HG03520 (cell line): ENCODE results near the gene GRID2.
A peak's percentile ranks its signal among the peaks of the same experiment; 100 is the strongest.

Source experiments
- ATAC-seq: cut with Tn5 transposase; IDR thresholded peaks from one replicate; pipeline ENCODE4 v1.9.1; 2021; ENCODE audit warnings: mild to moderate bottlenecking, moderate library complexity; ENCODE audit not compliant: unreplicated experiment

GRID2 gene

DNA sequence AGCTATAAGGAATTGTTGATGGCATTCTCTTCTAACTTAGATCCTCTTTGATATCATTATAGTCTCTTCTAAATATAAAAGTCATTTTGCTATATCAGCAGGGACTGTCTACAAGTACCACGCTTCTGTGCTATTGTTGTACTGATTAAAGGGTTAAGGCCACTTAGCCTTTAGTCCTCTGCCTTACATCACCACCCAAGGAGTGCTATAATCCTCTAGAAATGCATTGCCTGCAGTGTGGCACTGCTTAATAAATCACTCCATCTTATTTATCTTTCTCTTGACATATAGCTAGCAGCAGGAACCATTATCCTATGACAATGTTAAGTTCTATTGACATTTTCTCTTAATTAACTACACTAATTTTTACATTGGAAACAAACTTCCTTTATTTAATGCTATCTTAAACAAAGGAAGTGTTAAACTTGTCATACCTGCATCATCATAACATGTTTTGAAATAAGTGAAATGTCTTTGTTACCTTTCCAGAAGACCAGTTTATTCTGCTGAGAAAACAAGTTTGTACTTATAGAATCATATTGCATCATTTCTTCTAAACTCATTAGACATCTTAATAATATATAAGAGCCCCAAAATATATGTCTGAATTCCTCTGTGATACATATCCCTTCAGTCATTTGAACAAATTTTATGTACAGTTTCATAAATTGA lies 1163.9 kb downstream of the GRID2 start:
- ATAC-seq: no peak

DNA sequence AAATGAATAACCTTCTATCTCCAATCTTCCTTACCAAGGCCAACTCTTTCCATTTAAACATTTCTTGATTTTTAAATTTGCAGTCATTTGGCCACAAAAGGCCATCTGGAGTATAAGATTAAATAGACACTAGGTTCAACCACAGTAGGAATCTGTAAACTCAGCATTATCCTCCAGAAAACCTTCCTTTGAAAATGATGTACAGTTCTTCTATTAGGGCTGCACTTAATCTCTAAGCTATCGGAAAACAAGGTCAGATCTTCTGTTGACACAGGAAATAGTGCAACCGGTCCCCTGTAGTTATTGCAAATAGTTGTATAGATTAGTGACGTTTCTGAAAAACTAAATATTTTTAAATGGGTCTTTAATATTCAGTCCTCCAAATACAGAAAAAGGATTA lies 1165.8 kb downstream of the GRID2 start:
- no peak for ATAC-seq

DNA sequence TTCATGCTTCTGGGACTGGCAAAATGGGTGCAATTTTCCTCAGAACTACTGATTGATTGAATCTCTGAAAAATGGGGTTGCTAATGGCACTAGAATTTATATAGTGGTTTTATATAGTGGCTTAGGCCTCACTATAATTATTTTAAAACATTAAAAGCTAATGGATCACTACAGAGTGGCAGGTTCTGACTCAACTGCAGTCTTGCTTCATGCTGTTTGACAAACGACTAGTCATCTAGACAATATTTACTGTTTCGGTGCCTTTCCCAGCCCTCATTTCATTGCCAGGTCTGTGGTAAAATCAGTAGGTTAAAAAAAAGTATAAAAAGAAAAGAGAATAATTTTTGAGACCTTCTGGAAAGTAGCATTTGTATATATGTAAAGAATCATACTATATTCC lies 1172.0 kb downstream of the GRID2 start:
- no peak for ATAC-seq

DNA sequence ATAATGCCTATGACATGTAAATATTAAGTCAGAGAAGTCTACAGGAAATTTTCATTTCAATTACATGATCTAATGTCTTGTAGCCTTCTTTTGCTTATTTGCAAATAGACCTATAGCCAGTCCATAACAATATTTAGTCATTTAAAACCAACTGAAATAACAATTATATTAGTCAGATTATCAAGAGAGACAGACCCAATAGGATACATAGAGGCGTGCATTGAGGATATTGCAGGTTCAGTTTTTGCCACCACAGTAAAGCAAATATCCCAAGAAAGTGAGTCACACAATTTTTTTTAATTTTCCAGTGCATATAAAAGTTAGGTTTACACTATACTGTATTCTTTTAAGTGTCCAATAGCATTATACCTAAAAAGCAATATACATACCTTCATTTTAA lies 1175.0 kb downstream of the GRID2 start:
- ATAC-seq: no peak

DNA sequence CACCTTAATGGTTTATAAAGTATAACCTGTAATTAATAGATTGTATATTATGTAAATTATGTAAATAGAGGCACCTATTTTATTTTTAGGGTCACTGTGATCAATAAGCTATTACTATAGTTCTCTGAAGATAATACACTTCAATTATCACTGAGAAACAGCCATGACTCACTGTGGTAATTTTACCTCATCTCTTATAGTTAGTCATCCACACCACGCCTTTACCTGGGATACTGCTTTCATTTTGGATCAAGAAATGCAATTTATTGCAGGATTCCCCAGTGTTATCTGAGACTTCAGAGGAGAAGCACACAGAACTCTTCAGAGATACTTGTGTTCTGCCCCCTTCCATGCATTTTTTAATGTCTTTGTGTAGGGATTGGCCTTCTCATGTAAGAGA lies 1176.7 kb downstream of the GRID2 start:
- ATAC-seq: no peak

DNA sequence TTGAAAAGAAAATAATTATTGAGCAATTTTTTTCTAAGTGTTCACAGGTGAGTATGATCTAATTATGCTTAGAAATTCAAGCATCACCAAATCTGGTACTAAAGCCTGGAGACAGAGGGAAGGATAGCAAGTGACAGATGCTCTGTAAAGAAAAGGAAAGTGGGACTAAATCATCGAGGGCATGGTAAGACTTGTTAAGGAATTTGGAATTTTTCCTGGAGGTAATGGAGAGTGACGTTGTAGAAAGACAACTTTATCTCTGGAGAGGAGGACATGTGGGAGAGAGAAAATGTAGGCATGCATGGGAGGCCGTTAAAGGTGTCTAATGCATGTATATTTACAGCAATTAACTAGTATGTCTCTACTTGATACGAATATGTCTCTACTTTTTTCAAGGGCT lies 1191.6 kb downstream of the GRID2 start:
- no peak for ATAC-seq

DNA sequence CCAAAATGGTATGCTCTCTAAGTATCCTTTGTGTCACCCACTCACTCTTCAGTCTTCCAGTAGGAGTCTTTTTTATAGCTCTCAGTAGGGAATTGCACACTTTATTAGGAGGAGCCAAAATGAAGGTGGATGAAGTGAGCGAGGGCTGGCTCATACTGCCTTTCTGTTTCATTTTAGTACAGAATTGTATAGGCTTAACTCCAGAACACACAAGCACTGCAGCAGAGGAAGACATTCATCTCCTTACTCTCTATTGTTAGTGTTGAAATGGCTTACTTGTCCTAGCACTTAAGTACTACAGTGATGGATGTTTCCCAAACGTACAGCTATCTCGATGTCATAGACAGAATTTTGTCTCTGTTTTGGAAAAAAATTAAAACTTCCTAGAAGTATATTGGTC lies 1197.5 kb downstream of the GRID2 start:
- ATAC-seq: no peak

DNA sequence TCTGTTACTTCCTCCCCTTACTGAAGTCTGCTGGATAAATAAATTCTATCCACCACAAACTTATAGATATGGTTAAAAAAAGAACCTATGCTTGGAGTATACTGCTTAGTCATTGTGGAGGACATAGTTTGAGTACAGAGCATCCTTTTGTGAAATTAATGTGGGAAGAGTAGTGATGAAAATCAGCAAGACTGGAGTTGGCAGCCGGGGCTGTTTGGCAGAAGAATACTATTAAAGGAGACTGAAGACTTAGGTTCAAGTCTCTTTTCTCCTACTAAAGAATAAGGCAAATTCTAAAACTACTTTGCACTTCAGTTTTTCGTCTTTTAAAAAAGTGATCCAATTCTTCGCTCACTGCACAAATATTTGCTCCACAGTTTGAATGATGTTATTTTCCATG lies 1198.2 kb downstream of the GRID2 start:
- no peak for ATAC-seq

DNA sequence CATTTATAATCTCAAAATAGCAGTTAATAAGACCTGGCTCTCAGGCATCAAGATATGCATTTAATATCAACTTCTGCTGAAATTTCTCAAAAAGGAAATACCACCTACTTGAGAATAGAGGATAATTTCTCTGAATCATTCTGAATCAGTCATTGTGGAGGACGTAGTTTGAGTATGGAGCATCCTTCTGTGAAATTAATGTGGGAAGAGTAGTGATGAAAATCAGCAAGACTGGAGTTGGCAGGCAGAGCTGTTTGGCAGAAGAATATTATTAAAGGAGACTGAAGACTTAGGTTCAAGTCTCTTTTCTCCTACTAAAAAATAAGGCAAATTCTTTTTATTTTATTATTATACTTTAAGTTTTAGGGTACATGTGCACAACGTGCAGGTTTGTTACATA lies 1199.2 kb downstream of the GRID2 start:
- ATAC-seq: no peak

DNA sequence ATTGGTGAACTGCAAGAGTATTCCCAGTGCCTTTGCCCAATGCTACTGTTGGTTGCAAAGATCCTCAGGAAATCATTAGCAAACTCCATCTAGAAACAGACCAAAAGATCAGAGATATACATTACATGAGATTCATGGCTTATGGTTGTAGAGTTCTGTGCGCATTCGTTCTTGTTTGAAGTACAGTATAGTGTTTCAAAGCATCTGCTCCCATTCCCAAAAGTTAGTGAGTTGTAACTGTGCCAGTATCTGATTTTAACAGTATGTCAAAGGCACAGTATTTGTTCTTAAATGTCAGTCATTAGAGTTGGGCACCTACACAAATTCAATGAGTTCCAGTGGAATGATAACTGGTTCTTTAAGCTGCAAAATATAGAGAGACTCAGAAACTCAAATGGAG lies 1210.1 kb downstream of the GRID2 start:
- ATAC-seq: no peak

DNA sequence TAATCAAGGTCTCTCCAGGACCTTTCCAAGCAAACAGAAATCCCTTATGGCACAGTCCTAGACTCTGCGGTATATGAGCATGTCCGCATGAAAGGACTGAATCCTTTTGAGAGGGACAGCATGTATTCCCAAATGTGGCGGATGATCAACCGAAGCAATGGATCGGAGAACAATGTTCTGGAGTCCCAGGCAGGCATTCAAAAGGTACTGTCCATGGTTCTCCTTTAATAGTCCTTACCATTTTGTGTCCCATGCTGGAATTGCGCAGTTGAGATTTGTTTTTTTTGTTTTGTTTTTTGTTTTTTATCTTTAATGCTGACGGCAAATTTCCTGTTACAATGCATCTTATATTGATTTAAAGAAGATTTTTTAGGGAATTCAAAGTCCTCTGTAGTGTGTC lies 1211.4 kb downstream of the GRID2 start:
- ATAC-seq: no peak

DNA sequence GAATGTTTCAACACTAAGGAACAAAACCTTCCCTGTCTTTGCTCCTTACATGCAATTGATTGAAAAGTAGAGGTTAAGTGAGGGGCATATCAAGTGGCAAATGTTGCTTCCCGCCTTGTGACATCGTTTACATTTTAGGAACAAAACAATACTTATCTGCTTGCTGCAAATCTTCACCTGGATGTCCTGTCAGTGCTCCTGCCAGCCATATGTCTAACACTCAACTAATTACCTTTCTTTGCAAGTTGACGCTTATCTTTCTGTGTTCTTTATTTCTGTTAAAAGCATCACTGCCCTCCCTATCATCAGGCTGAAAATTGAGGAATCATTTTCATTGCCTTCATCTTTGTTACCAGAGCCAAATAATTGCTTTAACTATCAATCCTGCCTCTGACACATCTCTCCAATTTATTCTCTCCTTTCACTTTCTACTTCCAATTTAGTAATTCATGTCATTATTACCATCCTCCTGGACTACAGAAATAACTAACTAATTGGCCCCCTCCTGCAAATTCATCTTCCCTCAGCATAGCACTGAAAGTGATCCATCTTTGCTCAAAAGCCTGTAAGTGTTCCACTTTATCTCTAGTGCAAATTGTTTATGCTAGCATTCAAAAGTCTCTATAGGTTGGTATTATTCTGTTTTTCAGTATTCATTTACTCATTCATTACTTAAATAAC lies 1226.1 kb downstream of the GRID2 start:
- no peak for ATAC-seq

DNA sequence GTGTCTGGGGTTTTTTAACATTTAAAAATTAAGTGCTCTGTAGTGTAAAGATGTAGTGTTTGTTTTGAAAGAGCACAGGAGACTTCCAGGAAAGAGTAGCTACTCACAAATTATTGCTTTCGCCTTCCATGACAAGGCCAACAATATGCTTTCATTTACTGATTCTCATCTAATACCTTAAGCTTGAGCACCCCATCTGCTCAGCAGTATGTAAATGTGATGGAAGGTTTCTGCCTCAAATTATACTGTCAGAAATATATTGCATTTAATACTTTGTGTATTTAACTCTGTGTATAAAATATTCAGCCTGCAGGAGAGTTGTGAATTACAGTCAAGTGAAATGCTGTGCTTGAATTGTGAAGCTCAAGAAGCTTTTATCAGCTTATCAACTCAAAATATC lies 1228.5 kb downstream of the GRID2 start:
- no peak for ATAC-seq

DNA sequence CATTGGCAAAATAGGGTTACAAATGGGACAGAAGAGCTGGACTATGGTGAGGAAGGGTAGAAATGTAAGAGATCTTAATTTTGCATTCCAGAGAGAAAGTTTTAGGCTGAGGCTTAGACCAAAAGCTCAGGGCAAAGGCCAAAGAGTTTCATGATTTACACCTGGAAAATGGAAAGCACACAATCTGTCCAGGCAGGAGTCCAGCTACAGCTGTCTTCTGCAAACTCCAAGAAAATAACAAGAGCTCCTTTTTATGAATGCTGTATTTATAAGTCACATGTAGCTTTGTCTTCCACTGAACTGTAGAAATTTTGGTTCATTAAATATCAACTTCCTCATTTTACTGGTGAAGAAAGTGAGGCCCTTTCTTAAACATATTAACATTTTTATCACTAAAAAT lies 1236.8 kb downstream of the GRID2 start:
- ATAC-seq: no peak

DNA sequence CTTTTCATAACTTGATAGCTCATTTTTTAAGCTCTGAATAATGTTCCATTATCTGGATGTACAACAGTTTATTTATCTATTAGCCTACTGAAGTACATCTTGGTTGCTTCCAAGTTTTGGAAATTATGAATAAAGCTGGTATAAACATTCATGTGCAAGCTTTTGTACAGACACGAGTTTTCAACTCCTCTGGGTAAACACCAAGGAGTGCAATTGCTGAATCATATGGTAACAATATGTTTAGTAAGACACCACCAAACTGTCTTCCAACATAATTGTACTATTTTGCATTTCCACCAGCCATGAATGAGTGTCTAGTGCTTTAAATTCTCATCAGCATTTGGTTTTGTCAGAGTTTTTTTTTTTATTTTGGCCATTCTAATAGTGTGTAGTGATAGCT lies 1258.1 kb downstream of the GRID2 start:
- no peak for ATAC-seq

DNA sequence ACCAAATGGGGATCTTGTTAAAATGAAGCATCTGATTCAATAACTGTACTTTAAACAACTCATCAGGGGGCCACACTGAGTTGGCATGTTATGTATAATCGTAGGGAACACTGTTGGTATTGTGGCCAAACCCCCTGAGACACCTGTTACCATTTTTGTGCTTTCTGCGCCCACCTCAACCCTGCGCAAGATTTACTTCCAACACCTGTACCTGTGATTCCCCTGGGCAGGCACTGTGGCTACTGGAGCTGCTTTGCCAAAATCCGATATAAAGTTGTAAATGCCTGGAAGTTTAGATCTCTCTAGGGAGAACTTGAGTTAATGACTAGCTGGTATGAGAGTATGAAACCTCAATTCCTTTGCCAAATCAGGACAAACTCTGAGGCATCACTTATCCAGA lies 1265.0 kb downstream of the GRID2 start:
- no peak for ATAC-seq

DNA sequence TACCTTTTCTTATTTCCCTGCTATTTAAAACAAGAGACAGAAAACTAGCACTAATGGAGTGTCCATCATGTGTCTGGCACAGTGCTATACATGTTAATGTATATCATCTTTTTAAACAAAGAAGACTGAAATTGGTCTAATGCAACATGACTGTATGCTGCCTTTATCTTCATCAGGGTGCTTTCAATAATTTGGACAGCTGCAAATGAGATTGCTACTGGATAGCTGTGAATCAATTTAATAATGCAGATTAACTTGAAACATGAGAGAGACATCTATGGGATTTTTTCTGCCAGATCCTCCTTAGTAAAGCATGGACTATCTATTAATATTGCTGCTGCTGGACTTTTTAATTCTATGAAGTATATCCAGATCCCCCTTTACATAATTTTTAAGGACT lies 1269.5 kb downstream of the GRID2 start:
- no peak for ATAC-seq

DNA sequence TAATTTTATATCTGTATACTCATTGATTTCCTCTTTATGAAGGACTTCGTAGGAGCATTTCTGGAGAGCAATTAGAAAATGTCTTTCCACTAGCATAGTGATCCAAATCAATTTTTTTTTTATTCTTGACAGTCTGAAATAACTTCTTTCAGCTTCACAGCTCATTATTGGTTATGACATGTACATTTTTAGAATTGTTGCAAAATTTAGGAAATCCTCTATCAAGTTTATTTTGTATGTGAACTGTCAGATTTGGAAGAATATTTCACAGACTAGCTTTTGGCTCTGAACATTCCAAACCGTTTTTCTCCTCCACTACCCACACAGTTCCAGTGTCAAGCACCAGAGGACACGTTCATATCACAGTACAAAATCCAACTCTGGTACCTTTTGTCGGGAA lies 1275.2 kb downstream of the GRID2 start:
- ATAC-seq: no peak

DNA sequence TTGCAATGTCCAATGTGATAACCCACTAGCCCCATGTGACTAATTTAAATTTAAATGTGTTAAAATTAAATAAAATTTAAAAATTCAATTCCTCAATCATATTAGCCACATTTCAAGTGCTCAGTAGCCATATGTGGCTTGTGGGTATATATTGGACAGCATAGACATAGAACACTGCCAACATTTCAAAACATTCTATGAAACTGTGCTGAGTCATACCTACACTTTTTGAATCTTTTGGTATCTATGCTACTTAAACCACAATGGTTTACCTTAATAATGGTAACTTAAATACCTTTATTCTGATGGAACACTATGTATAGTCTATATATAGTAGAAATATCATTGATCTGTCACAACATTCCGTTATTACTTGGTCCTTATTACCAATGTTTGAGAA lies 1301.4 kb downstream of the GRID2 start:
- no peak for ATAC-seq

DNA sequence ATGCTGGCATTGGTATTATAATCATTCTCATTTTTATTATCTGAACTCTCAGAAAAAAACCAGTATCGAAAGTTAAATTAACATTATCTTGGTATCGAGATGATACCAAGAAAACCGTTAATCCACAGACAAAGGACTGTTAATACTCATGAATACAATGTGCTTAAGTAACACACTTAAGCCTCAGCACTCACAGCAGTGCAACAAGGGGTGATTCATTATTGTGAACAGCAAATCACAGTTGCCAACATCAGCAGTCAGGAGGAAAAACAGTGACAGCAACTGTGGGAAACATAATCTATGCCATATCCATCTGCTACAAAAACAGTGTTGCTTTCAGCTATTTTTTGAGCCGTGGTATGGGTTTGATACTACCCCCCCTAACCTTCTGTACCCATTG lies 1313.8 kb downstream of the GRID2 start:
- ATAC-seq: no peak

DNA sequence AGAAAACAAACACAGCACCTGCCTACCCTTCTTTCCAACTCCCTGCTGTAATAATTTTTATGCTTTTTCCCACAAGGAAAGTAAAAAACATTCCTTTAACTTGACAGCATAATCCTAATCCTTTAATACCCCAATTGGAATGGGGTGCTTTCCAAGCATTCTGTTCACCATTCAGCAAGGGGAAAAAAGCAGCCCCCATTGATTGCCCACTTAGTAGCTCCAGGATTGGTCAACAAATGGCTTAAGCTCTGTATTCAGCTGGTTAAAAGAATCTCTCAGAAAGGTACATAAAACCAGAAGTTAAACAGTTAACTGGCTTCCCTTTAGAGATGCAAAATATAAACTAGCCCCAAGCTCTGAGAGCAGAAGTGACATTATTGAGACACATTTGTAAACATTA lies 1330.0 kb downstream of the GRID2 start:
- ATAC-seq: no peak

DNA sequence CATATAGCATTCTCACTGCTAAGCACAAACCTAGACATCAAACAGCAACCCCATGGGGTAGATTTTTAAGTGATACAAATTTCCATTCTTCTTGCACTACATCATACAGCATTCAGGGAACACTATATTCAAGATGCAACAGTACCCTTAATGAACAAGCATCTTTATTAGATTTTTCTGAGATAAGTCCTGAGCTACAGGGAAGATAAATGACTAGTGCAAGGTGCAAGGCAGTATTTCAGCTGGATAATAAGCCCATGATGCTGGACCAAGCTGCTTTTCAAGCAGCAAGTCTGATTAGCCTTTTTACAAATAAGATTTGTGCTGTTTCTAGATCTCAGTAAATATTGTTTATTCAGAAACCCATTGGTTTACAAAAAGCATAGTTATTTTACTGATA lies 1332.2 kb downstream of the GRID2 start:
- ATAC-seq: no peak

DNA sequence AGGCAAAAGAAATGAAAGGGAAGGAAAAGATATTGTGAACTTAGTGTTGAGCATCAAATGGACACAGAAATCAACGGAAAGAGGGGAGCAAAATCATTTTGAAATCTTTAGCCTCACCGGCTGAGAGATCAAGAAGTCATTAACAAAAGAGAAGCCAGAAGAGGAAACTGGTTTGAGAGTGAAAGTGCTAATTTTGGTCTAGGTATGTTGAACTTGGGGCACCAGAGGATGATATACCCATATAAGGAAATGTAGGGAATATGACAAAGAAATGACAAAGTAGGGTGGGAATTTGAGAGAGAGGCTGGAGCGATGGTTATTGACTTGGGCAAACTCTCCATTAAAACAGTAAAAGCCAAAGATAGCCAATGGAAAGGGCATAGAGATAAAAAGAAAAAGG lies 1341.4 kb downstream of the GRID2 start:
- peak; percentile 44 for ATAC-seq
